Loucy (cell line): ENCODE measurements around the gene S1PR1.
A peak's percentile ranks its signal among the peaks of the same experiment; 100 is the strongest.

Experiments
- H2AFZ ChIP-seq: fragments of 200-600 bp; sonication (generic); 2 replicates; pipeline ENCODE4 v1.6.0; 2016; ENCODE audit warnings: antibody characterized with exemption, mild to moderate bottlenecking, low read length, moderate library complexity
- H3F3A ChIP-seq: fragments of 200-600 bp; 2 replicates; pipeline ENCODE4 v1.6.0; 2016; ENCODE audit warnings: antibody characterized with exemption, low read depth, mild to moderate bottlenecking
- H3K27me3 ChIP-seq: fragments of 200-600 bp; sonication (generic); 2 replicates; pipeline ENCODE4 v1.6.1; 2014; ENCODE audit warnings: low read length, mild to moderate bottlenecking; ENCODE audit not compliant: insufficient read depth, poor library complexity, severe bottlenecking
- H3K36me3 ChIP-seq: fragments of 200-600 bp; sonication (generic); 2 replicates; pipeline ENCODE4 v1.6.1; 2016; ENCODE audit warnings: low read length; ENCODE audit not compliant: insufficient read depth
- H3K4me1 ChIP-seq: fragments of 200-600 bp; sonication (generic); 2 replicates; pipeline ENCODE4 v1.5.1; 2014; ENCODE audit warnings: low read length, mild to moderate bottlenecking; ENCODE audit not compliant: insufficient read depth, poor library complexity, severe bottlenecking
- H3K4me2 ChIP-seq: fragments of 200-600 bp; sonication (generic); 2 replicates; pipeline ENCODE4 v1.6.0; 2014; ENCODE audit warnings: antibody characterized with exemption, low read length, low read depth, mild to moderate bottlenecking; ENCODE audit not compliant: poor library complexity, severe bottlenecking
- H3K4me3 ChIP-seq: fragments of 200-600 bp; sonication (generic); 2 replicates; pipeline ENCODE4 v1.5.1; 2014; ENCODE audit warnings: low read length, mild to moderate bottlenecking, mixed read lengths; ENCODE audit not compliant: poor library complexity, severe bottlenecking
- H3K79me2 ChIP-seq: fragments of 200-600 bp; sonication (generic); 2 replicates; pipeline ENCODE4 v1.6.1; 2014; ENCODE audit warnings: low read length; ENCODE audit not compliant: insufficient read depth
- H3K9ac ChIP-seq: fragments of 200-600 bp; sonication (generic); 2 replicates; pipeline ENCODE4 v1.6.0; 2014; ENCODE audit warnings: mild to moderate bottlenecking, low read depth, low read length, moderate library complexity; ENCODE audit not compliant: poor library complexity, severe bottlenecking
- H3K9me2 ChIP-seq: fragments of 200-600 bp; sonication (generic); replicated peaks from 2 replicates; pipeline ENCODE4 v1.6.1; 2016; ENCODE audit warnings: low read depth, low read length, mixed read lengths
- H3K9me3 ChIP-seq: fragments of 200-600 bp; sonication (generic); 2 replicates; pipeline ENCODE4 v1.6.1; 2014; ENCODE audit warnings: mild to moderate bottlenecking, antibody characterized with exemption, low read length, low read depth; ENCODE audit not compliant: insufficient read depth
- H4K20me1 ChIP-seq: fragments of 200-600 bp; sonication (generic); 2 replicates; pipeline ENCODE4 v1.6.0; 2014; ENCODE audit warnings: antibody characterized with exemption, low read length, mild to moderate bottlenecking; ENCODE audit not compliant: insufficient read depth, poor library complexity, severe bottlenecking
- EZH2phosphoT487 ChIP-seq: fragments of 200-600 bp; IDR thresholded peaks from 2 replicates; pipeline ENCODE4 v1.6.1; 2018; ENCODE audit warnings: antibody characterized with exemption, mild to moderate bottlenecking, moderate library complexity, borderline replicate concordance
- TF ChIP-seq, protein P1 (sequence below): fragments of 200-600 bp; sonication (generic); conservative IDR thresholded peaks from 2 replicates; pipeline ENCODE4 v1.5.1; 2014; ENCODE audit warnings: mild to moderate bottlenecking, antibody characterized with exemption, low read length

Gene S1PR1

DNA sequence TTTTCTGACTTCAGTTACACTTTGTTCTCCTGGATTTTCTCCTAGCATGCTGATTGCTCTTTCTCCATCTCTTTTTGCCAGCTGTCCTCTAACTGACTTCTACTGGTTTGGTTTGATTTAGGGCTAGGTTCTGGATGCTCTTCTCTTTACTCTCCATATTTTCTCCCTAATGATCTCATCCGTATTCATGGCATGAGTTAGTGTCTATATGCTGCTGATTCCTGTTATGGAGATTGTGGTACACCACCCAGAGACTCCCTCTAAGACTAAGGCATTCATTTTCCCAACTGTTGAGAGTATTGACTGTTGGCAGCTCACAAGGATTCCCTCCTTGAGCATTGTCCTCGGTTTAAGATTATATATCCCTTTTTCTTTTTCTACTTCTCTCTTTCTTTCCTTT, 28.9 kb downstream of the S1PR1 start:
- no peaks in the 10 kb centered on the region for H3K9me3 ChIP-seq
- H3K9ac ChIP-seq, result no peak overlapping the region
- no peaks in the 10 kb centered on the region for H3K27me3 ChIP-seq
- H2AFZ ChIP-seq, result 0 out of 2 replicates have a peak overlapping the region, but pooled peaks have one; percentile 5
- no peak overlapping the region for H3K4me3 ChIP-seq
- TF ChIP-seq, protein P1, sequence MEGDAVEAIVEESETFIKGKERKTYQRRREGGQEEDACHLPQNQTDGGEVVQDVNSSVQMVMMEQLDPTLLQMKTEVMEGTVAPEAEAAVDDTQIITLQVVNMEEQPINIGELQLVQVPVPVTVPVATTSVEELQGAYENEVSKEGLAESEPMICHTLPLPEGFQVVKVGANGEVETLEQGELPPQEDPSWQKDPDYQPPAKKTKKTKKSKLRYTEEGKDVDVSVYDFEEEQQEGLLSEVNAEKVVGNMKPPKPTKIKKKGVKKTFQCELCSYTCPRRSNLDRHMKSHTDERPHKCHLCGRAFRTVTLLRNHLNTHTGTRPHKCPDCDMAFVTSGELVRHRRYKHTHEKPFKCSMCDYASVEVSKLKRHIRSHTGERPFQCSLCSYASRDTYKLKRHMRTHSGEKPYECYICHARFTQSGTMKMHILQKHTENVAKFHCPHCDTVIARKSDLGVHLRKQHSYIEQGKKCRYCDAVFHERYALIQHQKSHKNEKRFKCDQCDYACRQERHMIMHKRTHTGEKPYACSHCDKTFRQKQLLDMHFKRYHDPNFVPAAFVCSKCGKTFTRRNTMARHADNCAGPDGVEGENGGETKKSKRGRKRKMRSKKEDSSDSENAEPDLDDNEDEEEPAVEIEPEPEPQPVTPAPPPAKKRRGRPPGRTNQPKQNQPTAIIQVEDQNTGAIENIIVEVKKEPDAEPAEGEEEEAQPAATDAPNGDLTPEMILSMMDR, result no peak
- TF ChIP-seq EZH2phosphoT487, result no peak
- peaks cover 32% of the 10 kb centered on the region for H3K4me1 ChIP-seq
- no peaks in the 10 kb centered on the region for H3K36me3 ChIP-seq
- H3K9me2 ChIP-seq, result no peaks in the 10 kb centered on the region
- no peak overlapping the region for H3K4me2 ChIP-seq
- no peaks in the 10 kb centered on the region for H4K20me1 ChIP-seq
- H3F3A ChIP-seq, result peaks cover 5% of the 10 kb centered on the region; the same call in 1 of the 2 replicates
- H3K79me2 ChIP-seq, result no peaks in the 10 kb centered on the region

DNA sequence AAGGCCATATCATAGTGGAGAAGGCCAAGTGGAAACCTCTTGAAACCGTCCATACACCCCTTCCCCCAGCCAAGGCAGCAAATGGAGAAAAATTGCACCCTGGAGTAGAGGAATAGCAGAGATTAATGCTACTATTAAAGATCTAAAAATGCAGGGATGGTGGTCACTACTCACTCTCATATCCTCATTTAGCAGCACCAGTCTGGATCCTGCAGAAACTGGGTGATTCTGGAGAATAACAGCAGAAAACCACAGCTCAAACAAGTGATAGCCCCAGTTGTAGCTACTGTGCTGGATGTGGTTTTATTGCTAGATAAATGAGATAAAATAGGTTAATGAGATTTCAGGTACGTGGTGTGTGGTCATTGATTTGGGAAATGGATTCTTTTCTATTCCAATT, 30.3 kb downstream of the S1PR1 start:
- Histone ChIP-seq H3K9me2 (no peaks in the 10 kb centered on the region), H3K27me3 (no peaks in the 10 kb centered on the region), H3K9ac (no peak overlapping the region), H3K4me2 (no peak overlapping the region), H3F3A (peaks cover 5% of the 10 kb centered on the region; the same call in 1 of the 2 replicates), H3K79me2 (no peaks in the 10 kb centered on the region), H3K9me3 (peaks cover 6% of the 10 kb centered on the region; the same call in 1 of the 2 replicates), H3K36me3 (no peaks in the 10 kb centered on the region), H3K4me3 (no peak overlapping the region), H4K20me1 (no peaks in the 10 kb centered on the region), H3K4me1 (peaks cover 21% of the 10 kb centered on the region), H2AFZ (no peak overlapping the region)
- TF ChIP-seq, protein P1, result no peak
- no peak for TF ChIP-seq EZH2phosphoT487

DNA sequence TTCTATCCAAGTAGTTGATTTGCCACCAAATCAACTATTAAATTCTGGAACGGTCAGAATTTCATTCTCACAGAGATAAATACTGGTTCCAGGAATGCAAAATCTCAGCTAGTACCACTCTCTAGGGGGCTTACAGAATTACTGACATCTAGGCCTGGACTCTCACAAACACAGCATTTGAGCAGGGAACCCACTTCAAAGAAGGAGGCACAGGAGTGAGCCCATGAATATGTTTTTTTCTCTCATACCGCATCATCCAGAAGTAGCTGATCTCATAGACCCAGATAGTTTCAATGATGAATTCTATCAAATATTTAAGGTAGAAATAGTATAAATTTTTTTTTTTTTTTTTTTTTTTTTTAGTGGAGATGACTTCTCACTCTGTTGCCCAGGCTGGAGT, 32.1 kb downstream of the S1PR1 start:
- Histone ChIP-seq H3K4me3 (no peak overlapping the region), H4K20me1 (no peaks in the 10 kb centered on the region), H3K9me2 (no peaks in the 10 kb centered on the region), H3K9ac (no peak overlapping the region), H3K4me2 (no peak overlapping the region), H3K79me2 (no peaks in the 10 kb centered on the region), H2AFZ (no peak overlapping the region), H3F3A (no peaks in the 10 kb centered on the region), H3K27me3 (no peaks in the 10 kb centered on the region), H3K9me3 (peaks cover 6% of the 10 kb centered on the region; the same call in 1 of the 2 replicates), H3K4me1 (peaks cover 9% of the 10 kb centered on the region), H3K36me3 (no peaks in the 10 kb centered on the region)
- TF ChIP-seq, protein P1, result no peak
- no peak for TF ChIP-seq EZH2phosphoT487
